HG03097 (cell line): ENCODE results near the gene LRRN1.
"Not testable (repeated sequence)": the region's sequence is repeated elsewhere in the genome, so short reads cannot be mapped to it uniquely, and the experiment has no call there.

ENCODE experiments used
- ATAC-seq: cut with Tn5 transposase; IDR thresholded peaks from one replicate; pipeline ENCODE4 v1.9.1; 2021; ENCODE audit not compliant: unreplicated experiment, low FRiP score

LRRN1 gene

DNA sequence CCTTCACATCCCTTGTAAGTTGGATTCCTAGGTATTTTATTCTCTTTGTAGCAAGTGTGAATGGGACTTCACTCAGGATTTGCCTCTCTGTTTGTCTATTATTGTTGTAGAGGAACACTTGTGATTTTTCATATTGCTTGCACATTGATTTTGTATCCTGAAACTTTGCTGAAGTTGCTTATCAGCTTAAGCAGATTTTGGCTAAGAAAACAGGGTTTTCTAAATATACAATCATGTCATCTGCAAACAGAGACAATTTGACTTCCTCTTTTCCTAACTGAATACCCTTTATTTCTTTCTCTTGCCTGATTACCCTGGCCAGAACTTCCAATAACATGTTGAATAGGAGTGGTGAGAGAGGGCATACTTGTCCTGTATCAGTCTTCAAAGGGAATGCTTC lies 88.1 kb downstream of the LRRN1 start:
- not testable (repeated sequence) for ATAC-seq

DNA sequence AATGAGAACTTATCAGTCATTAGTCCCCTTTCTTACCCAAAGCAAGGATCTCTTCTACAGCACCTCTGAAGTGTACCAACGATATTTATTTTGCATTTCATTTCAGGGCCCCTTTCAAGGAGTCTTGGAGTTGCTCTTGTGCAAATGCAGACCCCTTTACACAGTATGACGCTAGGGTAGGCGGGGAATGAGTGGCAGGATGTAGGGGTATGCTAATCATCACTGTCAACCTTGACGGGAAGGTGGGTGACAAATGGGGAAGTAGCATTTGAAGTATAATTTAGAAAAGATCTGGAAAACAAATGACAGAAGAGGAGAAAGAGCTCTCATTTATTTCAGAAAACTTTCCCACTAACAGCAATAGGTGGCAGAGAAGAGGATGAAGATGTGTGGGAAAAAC lies 94.4 kb downstream of the LRRN1 start:
- ATAC-seq: no peak
